ENCODE data around the gene ASTN2. TPM values are rescaled to one million over a fixed set of nuclear protein-coding genes. Genes with fewer than 3 reads are reported as not detected.

Gene ASTN2
- total RNA-seq, 1 experiment from 2014 or later, result 4.8 TPM

- Histone ChIP-seq H3K9me2 (ENCODE audit: insufficient read depth) (no peaks in the 10 kb centered on the region), H2AFZ (ENCODE audit: low read depth, low read length, poor library complexity, severe bottlenecking) (no peak overlapping the region), H3K79me2 (ENCODE audit: insufficient read depth, low read length) (no peaks in the 10 kb centered on the region), H3K4me3 (replicated peaks in 1 of 2; ENCODE audit: low read depth in 1 of 2, low read length in 2 of 2) (no peak overlapping the region), H3K9ac (ENCODE audit: low read length) (no peak overlapping the region), H3K36me3 (ENCODE audit: control insufficient read depth in 1 of 2, insufficient read depth in 2 of 2, low read length in 2 of 2) (no peaks in the 10 kb centered on the region), H3K4me2 (ENCODE audit: low read length) (no peak overlapping the region), H4K20me1 (ENCODE audit: insufficient read depth) (no peaks in the 10 kb centered on the region), H3K27me3 (ENCODE audit: insufficient read depth, low read length) (no peaks in the 10 kb centered on the region), H3K27ac (ENCODE audit: low read depth, low read length) (no peak overlapping the region), H3K9me3 (ENCODE audit: control insufficient read depth in 1 of 2, insufficient read depth in 1 of 2, low read depth in 1 of 2, low read length in 2 of 2) (peaks cover 0 to 5% of the 10 kb centered on the region in 2 experiments; a peak in 1 of 4 replicates), H3K4me1 (ENCODE audit: control insufficient read depth in 1 of 2, insufficient read depth in 2 of 2, low read length in 2 of 2) (no peaks in the 10 kb centered on the region)
- POLR2A ChIA-PET, result no interaction called here
- no TSS peak for BruUV-seq (replicated peaks)
- ATAC-seq (no peak), DNase-seq (ENCODE audit: low read depth, low spot score) (no peak)
- intact Hi-C loops (cut with micrococcal nuclease), result no loop called here
- RAD21 ChIA-PET (ENCODE audit: low non-redundant PET in 1 of 2, low total read pairs in 2 of 2, uncharacterized antibody in 2 of 2, unreplicated experiment in 2 of 2), result no interaction called here
- CTCF ChIA-PET, result no interaction called here
- no peak for TF ChIP-seq SRF (IDR thresholded peaks at IDR 0.05; ENCODE audit: low read depth)
- TF ChIP-seq ZBTB33 (IDR thresholded peaks at IDR 0.05; ENCODE audit: extremely low read depth, insufficient replicate concordance, low read length), result no peak
- no peak for TF ChIP-seq CEBPB (IDR thresholded peaks at IDR 0.05; ENCODE audit: low read depth)
- no peak for TF ChIP-seq SP1 (IDR thresholded peaks at IDR 0.05; ENCODE audit: low read depth)
- no peak for TF ChIP-seq ZNF274 (IDR thresholded peaks at IDR 0.05; ENCODE audit: low read depth, low read length)
- TF ChIP-seq REST (IDR thresholded peaks at IDR 0.05; ENCODE audit: low read depth), result no peak
- no peak for TF ChIP-seq YY1 (IDR thresholded peaks at IDR 0.05; ENCODE audit: extremely low read depth, insufficient replicate concordance, low read depth, low read length)
- no peak for TF ChIP-seq TCF7L2 (IDR thresholded peaks at IDR 0.05; ENCODE audit: borderline replicate concordance, extremely low read depth, insufficient read depth, insufficient read length)
Observed at GRCh38 chr9:117156144-117156688, 258.6 kb downstream of the ASTN2 start.
